HPDE6-E6E7 (cell line): Measurements from ENCODE around the gene FITM2.
"Not testable (repeated sequence)": the region's sequence is repeated elsewhere in the genome, so short reads cannot be mapped to it uniquely, and the experiment has no call there.

Source experiments
- DNase-seq: peaks from one replicate; pipeline ENCODE4 v3.0.0; 2011; ENCODE audit warnings: missing footprints; ENCODE audit errors: extremely low spot score

Gene FITM2, protein sequence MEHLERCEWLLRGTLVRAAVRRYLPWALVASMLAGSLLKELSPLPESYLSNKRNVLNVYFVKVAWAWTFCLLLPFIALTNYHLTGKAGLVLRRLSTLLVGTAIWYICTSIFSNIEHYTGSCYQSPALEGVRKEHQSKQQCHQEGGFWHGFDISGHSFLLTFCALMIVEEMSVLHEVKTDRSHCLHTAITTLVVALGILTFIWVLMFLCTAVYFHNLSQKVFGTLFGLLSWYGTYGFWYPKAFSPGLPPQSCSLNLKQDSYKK

DNA sequence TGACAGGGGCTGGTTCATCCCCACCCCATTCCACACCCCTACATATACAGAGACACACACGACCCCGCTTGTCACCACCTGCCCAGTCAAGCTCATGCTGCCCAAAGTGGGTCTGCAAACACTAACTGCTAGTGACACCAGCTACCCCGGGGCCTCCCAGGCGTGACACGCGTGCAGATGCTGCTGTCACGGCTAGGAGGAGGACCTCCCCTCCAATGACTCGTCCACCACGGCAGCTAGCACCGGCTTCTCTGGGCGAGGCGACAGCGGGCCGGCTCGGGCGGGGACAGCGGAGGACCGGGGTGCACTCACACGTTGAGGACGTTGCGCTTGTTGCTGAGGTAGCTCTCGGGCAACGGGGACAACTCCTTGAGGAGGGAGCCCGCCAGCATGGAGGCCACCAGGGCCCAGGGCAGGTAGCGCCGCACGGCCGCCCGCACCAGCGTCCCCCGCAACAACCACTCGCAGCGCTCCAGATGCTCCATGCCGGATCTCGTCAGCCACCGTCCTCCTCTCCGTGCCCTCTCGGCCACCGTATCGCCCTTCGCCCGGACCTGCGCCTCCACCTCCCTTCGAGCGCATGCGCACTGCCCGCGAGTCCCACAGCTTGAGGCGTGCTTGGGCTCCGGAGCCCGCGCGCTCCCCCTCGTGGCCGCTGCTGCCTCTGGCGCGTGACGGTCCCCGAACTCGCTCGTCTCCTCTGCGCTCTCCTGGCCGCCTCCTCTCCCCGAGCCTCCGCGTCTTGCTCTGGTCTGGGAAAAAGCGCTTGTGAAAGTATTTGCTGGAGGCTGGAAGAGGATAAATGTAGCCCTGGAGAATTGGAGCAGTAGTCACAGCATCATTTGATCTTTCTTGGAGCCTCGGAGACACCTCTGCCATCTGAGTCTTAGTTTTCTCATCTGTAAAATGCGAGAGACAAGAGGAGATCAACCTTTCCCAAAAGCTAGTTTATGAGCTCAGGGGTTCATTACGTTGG, at the start of gene FITM2:
TSS of gene FITM2 (minus strand) at position 539 of the 976 bp plus-strand sequence. CDS start at position 485, 54 bp downstream.
- DNase-seq, result peak; percentile 100

DNA sequence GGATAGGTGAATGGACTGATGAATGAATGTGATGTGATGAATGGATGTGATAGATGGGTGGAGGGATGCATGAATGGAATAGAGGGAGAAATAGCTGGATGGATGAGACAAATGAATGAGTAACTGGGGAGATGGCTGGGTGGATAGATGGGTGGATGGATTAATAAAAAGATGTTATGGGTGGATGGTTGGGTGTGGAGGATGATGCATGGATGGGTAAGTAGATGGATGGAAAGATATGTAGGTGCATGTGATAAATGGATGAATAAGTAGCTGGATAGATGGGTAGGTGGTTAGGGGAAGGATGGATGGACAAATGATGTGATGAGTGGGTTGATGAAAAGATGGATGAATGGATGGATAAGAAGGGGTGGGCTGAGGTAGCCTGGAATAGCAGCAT, 49.2 kb upstream of the FITM2 start:
- no peak for DNase-seq

DNA sequence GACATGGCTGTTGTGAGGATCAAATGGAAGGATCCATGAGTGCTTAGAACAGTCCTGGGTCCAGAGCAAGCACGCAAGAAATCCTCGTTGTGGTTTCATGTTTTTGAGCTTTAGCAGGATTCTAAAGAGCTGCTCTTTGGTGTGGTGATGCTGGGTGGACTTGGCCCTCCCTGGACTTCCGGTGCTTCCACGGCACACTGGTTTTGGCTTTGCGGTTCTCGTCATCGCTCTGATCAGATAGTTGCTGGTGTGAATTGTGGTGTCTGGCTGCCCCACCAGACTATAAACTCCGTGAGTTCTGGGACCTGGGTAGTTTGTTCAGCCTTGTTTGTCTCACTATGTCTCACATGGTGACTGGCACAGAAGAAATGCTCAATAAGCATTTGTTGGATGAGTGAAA, 47.8 kb upstream of the FITM2 start:
- DNase-seq, result no peak

DNA sequence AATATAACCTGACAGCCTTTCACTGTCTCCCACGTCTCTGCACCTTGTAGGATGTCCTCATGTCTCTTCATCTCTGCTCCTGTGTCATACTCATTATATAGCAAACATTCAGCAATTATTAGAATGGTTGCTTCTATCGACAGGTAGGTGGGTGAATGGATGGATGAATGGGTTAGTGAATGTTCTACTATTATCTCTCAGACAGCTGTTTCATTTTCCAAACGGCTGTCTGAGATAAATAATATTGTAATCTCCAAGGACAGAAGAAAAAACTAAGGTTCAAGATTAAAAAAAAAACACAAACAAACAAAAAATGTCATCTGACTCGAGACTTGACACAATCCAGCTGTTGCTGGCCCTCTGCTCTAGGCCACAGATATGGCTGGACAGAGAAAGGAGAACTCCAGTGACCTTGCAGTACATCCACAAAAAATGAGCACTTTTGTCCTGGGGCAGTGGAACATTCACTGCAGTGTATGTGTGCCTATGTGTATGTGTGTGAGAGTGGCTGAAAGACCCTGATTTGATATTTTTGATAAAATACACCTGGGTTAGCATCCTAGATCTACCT, 46.6 kb upstream of the FITM2 start:
- no peak for DNase-seq

DNA sequence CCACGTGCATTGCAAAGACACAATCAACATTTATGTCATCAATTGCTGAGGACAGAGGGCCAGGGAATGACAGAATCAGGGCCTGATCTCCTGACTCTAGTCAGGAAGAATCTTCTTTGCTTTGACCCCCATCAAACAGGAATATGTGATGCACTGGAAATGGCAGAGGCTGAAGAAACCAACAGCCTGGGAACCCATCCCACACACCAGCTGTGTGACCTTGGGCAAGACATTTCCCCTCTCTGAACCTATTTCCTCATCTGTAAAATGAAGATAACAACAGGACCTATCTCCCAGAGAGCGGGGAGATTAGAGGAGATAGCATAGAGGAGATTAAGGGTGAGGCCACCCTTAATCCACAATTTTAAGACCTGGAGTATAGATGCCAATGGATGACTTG, 46.0 kb upstream of the FITM2 start:
- DNase-seq, result no peak

DNA sequence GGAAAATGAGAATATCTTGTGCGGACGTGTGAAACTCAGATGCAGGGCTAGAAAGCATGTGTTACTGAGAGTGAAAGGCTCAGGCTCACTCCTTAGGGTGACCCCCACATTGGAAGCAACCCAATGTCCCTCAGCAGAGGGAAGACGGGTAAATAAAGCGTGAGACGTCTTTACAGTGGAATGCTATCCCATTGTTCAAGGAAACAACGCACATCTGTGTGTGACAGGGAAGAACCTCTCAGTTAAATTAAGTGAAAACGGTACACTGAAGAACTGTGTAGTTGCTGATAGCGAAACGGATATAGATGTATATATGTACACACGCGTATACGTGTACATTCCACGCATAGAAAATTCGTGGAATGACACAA, 45.3 kb upstream of the FITM2 start:
- DNase-seq, result no peak

DNA sequence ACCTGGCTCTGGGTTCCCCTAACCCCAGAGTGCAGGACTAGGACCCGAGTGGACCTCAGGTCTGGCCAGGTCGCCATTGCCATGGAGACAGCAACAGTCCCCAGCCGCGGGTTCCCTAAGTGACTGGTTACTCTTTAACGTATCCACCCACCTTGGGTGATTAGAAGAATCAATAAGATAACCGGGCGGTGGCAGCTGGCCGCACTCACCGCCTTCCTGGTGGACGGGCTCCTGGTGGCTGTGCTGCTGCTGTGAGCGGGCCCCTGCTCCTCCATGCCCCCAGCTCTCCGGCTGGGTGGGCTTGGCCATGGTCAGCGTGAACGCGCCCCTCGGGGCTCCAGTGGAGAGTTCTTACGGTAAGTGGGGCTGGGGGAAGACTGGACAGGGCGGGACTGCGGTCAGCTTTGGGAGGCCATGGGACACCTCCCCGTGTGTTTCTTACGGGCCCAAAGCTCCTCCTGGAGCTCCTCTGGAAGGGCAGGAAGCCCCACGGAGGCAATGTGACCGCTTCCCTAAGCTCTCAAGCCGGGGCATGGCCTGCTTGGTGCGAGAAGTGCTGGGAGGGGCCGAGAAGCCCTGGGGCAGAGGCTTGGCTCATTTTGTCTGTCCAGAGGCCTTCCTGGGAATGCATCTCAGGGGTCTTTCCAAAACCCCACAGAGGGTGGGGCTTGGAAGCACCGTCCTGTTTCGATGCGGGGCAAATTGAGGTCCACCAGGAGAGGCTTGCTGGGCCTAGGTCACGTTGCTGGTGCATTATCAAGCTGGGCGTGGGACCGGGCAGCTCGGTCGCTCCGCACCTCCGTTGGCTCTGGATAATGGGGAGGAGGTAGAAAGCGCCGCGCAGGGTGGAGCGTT, 44.7 kb upstream of the FITM2 start, which contains the start of gene HNF4A:
TSS of gene HNF4A (plus strand) at position 202 of the 855 bp plus-strand sequence. CDS start at position 308, 106 bp downstream.
- no peak for DNase-seq

DNA sequence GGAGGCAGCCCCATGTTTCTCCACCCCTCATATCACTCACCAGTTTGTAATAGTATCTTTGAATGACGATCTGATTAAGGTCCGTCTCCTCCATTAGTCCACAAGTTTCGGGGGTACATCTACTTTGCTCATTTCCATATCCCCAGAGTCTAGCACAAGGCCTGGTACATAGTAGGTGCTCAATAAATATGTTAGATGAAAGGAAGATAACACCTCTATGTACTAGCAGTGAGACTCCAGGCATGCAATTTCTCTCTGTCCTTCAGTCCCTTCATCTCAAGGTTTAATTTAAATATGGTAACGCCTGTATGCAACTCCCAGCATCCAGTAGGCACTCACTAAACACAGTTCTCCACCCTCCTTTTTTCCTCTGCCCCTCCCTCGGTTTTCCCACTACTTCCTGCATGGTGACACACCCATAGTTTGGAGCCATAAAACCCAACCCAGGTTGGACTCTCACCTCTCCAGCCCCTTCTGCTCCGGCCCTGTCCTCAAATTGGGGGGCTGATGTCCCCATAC, 44.0 kb upstream of the FITM2 start:
- DNase-seq, result no peak

DNA sequence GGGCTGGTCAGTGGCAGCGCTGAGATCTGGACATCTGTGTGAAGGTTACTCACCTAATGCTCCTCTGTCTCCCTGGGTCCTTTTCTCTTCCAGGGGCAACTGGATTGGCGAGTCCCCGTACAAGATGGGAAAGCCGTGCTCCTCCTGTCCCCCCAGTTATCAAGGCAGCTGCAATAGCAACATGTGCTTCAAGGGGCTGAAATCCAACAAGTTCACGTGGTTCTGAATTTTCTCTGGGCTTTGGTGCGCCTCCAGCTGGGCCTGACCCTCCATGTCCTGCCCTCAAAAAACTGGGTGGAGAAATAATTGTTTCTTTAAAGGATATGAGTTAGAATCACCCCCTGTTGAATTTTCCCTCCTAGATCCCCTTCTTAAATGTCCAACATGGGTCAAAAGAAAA, 39.6 kb upstream of the FITM2 start:
- DNase-seq, result no peak

DNA sequence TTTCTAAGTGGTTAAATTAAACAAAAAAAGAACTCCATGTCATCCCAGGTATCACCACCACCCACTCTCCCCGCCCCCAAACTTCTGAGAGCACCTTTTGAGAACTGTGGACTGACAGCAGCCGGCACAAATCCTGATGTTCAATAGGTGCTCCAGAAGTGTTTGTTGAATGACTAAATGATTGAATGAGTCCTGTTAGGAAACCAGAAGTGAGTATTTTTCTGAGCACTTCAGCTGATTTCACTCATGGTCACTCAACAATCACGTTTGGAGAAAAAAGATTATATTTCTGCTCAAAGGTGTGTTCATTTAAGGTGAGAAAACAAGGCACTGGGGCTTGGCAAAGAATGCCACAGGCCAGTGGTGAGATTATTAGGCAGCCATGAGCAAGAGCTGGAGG, 38.3 kb upstream of the FITM2 start:
- DNase-seq, result no peak

DNA sequence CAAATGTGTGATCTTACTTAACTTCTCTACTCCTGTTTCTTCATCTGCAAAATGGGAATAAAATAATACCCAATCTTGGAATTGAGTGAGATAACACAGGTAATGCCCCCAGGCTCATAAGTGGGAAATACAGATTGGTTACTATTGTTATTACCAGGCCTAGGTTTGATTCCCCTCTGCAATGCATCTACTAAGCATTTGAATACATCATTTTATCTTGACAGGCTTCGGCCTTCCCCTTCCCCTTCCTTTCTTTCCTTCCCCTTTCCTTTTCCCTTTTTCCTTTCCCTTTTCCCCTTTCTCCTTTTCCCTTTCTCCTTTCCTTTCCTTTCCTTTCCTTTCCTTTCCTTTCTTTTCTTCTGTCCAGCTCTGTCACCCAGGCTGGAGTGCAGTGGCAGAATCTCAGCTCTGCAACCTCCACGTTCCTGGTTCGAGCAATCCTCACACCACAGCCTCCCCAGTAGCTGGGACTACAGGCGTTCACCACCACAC, 37.2 kb upstream of the FITM2 start:
- no peak for DNase-seq

DNA sequence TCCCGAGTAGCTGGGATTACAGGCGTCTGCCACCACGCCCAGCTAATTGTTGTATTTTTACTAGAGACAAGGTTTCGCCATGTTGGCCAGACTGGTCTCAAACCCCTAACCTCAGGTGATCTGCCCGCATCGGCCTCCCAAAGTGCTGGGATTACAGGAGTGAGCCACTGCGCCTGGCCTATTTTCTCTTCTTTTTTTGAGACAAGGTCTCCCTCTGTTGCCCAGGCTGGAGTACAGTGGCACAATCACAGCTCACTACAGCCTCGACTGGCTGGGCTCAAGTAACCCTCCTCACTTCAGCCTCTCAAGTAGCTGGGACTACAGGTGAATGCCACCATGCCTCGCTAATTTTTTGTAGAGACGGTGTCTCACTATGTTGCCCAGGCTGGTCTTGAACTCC, 34.9 kb upstream of the FITM2 start:
- DNase-seq, result not testable (repeated sequence)

DNA sequence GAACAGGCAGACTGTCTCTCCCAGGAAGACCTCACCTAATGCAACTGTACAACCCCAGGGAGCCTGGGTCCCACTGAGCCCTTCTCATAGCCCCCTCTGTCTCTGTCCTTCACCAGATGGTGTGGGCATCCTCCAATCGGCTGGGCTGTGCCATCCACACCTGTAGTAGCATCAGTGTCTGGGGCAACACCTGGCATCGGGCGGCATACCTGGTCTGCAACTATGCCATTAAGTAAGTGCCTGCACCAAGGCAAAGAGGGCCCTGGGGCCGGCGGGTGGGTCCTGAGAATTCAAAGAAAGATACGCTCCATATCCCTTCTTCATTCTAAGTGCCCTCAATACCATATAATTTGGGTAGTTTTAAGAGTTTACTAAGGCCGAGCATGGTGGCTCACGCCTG, 34.1 kb upstream of the FITM2 start:
- no peak for DNase-seq

DNA sequence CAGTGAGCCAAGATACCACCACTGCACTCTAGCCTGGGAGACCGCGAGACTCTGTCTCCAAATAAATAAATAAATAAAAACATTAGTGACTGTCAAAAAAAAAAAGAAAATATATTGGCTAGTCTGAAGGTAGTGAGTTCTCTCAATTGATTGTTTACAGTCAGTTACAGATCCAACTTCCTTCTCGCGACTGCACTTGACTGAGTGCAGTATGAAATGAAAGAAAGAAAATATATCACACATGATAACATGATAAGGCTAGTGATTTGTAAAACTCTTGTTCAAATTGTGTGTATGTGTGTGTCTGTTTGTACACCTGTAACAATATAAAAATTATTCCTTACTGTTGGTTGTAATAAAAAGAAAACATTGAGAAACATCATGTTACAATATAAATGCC, 33.7 kb upstream of the FITM2 start:
- DNase-seq, result no peak

DNA sequence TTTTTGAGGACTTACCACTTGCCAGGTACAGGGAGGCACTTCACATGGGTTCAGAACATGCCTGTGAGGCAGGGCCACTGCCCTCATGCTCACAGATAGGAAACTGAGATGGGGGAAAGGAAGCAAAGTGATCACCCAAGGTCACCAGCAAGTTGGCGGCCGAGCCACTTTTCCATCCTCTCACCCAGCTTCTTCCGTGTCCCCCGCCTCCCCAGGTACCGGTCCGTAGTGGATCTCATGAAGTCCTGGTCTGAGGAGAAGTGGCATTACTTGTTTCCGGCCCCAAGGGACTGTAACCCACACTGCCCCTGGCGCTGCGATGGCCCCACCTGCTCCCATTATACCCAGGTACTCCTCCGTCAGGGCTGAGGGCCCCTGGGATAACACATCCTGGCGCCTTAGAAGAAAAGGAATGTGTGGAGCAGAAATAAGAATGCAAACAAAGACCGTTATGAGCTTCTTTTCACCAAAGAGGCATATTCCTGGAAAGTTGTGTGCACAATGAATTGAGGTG, 32.2 kb upstream of the FITM2 start:
- no peak for DNase-seq

DNA sequence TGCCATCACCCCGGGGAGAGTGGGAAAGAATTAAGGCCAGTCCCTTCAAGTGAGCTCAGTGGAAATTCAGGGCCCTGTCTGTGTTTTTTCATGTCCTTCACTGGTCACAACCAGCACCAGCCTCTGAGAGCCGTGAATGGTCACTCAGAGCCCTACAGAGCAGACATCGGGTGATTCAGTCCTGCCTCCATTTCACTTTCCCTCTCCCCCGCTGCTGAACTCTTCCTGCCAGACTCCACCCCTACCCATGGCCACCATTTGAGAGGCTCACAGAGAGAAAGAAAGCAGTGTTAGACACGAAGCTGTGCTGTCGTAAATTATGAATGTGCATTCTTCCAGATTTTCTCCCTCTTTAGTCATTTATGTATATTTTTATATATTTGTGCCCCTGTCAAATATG, 31.2 kb upstream of the FITM2 start:
- no peak for DNase-seq

DNA sequence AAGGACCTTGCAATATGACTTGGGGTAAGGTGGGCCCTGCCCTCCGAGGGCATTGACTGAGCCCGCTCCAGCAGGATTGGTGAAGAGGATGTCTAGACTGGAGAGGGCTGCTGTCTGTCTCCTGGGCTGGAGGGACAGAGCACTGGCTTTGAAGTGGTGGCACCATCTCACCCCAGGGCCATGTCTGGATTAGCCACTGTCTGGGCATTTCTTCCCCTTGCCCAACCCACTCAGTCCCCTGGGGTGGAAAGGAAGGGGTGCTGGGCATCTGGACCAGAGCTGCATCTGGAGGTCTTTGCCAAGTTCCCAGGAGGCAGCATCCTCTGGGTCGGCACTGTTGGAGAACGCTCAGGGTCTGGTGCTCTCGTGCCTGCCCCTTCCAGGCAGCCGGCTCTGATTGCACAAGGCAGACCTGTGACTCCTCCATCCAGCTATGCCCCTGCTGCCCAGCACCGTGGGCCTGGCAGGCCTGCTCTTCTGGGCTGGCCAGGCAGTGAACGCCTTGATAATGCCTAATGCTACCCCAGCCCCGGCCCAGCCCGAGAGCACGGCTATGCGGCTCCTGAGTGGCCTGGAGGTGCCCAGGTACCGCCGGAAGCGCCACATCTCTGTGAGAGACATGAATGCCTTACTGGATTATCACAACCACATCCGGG, 25.9 kb upstream of the FITM2 start, which contains the start of gene R3HDML:
TSS of gene R3HDML (plus strand) at position 319 of the 656 bp plus-strand sequence. CDS start at position 434, 115 bp downstream.
- DNase-seq, result no peak

DNA sequence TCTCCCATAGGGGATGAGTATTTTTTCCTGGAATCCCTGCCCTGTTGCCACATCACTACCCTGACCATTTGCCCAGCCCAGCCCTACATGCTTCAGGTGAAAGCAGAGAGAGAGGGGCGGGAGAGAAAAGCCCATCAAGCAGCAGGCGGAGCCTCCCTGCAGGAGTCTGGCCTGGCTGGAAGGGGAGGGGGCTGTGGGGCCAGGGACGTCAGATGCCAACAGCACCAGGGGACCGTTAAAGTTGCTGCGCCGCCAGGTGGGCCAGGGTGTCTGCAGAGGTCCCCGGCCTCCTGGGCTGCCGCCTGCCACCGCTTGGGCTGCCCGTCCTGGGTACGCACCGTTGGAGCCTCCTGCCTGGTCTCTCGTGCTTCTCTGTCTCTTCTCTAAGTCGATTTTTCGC, 25.1 kb upstream of the FITM2 start:
- no peak for DNase-seq

DNA sequence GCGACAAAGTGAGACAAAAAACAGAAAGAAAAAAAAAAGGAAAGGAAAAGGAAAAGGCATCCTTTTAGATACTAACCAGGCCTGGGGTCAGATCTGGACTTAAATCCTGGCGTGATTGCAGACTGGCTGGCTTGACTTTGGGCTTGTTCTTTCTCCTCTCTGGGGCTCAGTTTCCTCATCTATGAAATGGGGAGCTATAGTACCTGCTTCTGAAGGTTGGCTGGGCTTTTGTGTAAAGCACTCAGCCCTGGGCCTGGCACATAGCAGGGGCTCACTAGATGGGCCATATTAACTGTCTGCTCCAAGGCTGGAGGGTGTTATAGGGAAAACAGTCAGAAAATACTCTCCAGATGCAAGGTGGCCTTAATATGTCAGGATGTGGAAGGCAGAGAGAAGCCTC, 24.7 kb upstream of the FITM2 start:
- no peak for DNase-seq

DNA sequence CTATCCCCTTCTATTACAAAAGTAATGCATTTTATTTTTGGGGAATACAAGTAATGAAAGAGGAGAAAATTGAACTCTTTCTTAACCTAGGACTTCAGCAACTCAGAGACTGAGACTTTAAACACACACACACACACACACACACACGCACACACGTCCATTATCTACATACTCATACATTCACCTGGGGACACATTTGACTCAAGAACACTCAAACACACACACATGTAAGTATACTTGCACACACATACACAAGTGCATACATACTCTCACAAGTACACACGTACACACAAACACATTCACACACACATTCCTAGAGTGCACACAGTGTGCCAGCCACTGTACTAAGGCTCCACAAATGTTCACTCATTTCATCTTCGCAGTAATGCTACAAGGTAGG, 23.7 kb upstream of the FITM2 start:
- DNase-seq, result no peak
